MCF 10A (cell line): ENCODE measurements around the gene SETD3. TPM values are rescaled to one million over a fixed set of nuclear protein-coding genes. Genes with fewer than 3 reads are reported as not detected.

Experiments
- BruUV-seq: library from RNA; stranded (reverse); fragments of 400-500 nt; replicated peaks from 2 replicates; lab custom pipeline; 2021; lab: Mats Ljungman, UMichigan
- CTCF ChIA-PET: fragments of 300-600 bp; sonication (Branson Sonifier 250); formaldehyde crosslinking; extraction: SDS; loops from one replicate; lab custom pipeline; 2021; ENCODE audit warnings: antibody characterized with exemption, inconsistent platforms; lab: Yijun Ruan, JAX
- POLR2A ChIA-PET: fragments of 300-600, 350-650 bp; sonication (Branson Sonifier 250); formaldehyde crosslinking; extraction: SDS; loops from one replicate; lab custom pipeline; 2020; ENCODE audit warnings: antibody characterized with exemption, inconsistent platforms; lab: Yijun Ruan, JAX
- DNase-seq: peaks from one replicate; pipeline ENCODE4 v3.0.0-alpha.2; 2018; ENCODE audit not compliant: unreplicated experiment
- H3K27ac Mint-ChIP-seq: one replicate; pipeline ENCODE4 v1.8.0; 2022; ENCODE audit warnings: mild to moderate bottlenecking, low read depth, mixed read lengths; ENCODE audit not compliant: unreplicated experiment
- H3K27me3 Mint-ChIP-seq: one replicate; pipeline ENCODE4 v1.8.0; 2022; ENCODE audit warnings: mixed read lengths; ENCODE audit not compliant: insufficient read depth, unreplicated experiment
- H3K36me3 Mint-ChIP-seq: one replicate; pipeline ENCODE4 v1.8.0; 2022; ENCODE audit warnings: mild to moderate bottlenecking, moderate library complexity, mixed read lengths; ENCODE audit not compliant: insufficient read depth, unreplicated experiment
- H3K4me1 Mint-ChIP-seq: one replicate; pipeline ENCODE4 v1.8.0; 2022; ENCODE audit warnings: mixed read lengths; ENCODE audit not compliant: insufficient read depth, unreplicated experiment
- H3K4me3 Mint-ChIP-seq: one replicate; pipeline ENCODE4 v1.8.0; 2022; ENCODE audit warnings: mild to moderate bottlenecking, moderate library complexity, mixed read lengths; ENCODE audit not compliant: unreplicated experiment
- H3K9me3 Mint-ChIP-seq: one replicate; pipeline ENCODE4 v1.8.0; 2022; ENCODE audit warnings: mixed read lengths; ENCODE audit not compliant: unreplicated experiment
- CTCF ChIP-seq: fragments of 200-600 bp; IDR thresholded peaks from one replicate; pipeline ENCODE4 v1.8.0; 2022; ENCODE audit warnings: antibody characterized with exemption, mild to moderate bottlenecking; ENCODE audit not compliant: unreplicated experiment
- intact Hi-C: fragments of 100-400 bp; cut with micrococcal nuclease; formaldehyde crosslinking; loops from 2 replicates; pipeline ENCODE4 v1.14.1; 2022
- total RNA-seq: library from RNA; stranded (reverse); gene quantifications from 2 replicates; pipeline ENCODE4 v1.2.3, GENCODE V29; 2022

SETD3 gene
- total RNA-seq, 1 experiment from 2014 or later, result 50.6 TPM

- H3K36me3 Mint-ChIP-seq, result no peaks in the 10 kb centered on the region
- intact Hi-C loops, result loop anchor here (10.0 kb wide), 1 partner anchor 1442 kb away; no protein-coding TSS in a partner anchor
- no TSS peak for BruUV-seq
- TF ChIP-seq CTCF, result no peak
- POLR2A ChIA-PET, result interaction anchor here (1.2 kb wide), 1 partner anchor 21 kb away, joined by 3 read pairs; no protein-coding TSS in a partner anchor
- H3K27ac Mint-ChIP-seq, result no peak overlapping the region
- CTCF ChIA-PET, result interaction anchor here (0.5 to 3.1 kb wide), 8 partner anchors 8 to 468 kb away, joined by 3 to 18 read pairs (median 6); no protein-coding TSS in a partner anchor
- no peak for DNase-seq
- H3K9me3 Mint-ChIP-seq, result no peaks in the 10 kb centered on the region
- peaks cover 4% of the 10 kb centered on the region for H3K4me1 Mint-ChIP-seq
- no peak overlapping the region for H3K4me3 Mint-ChIP-seq
- H3K27me3 Mint-ChIP-seq, result no peaks in the 10 kb centered on the region
Measured at GRCh38 chr14:99416909-99417308, 63.8 kb downstream of the SETD3 start.

- no peak overlapping the region for H3K4me3 Mint-ChIP-seq
- peak; percentile 66 for TF ChIP-seq CTCF
- BruUV-seq, result no TSS peak
- H3K9me3 Mint-ChIP-seq, result no peaks in the 10 kb centered on the region
- POLR2A ChIA-PET, result interaction anchor here (0.5 to 1.2 kb wide), 5 partner anchors 9 to 147 kb away, joined by 3 to 4 read pairs (median 3); partner anchors contain the start of gene CCNK
- DNase-seq, result peak; percentile 88
- H3K27ac Mint-ChIP-seq, result no peak overlapping the region
- no peaks in the 10 kb centered on the region for H3K27me3 Mint-ChIP-seq
- CTCF ChIA-PET, result interaction anchor here (0.5 to 3.5 kb wide), 34 partner anchors 9 to 958 kb away, joined by 3 to 19 read pairs (median 4); partner anchors contain the start of gene BCL11B
- peaks cover 4% of the 10 kb centered on the region for H3K4me1 Mint-ChIP-seq
- peaks cover 8% of the 10 kb centered on the region for H3K36me3 Mint-ChIP-seq
- intact Hi-C loops, result loop anchor here (1.0 to 10.0 kb wide), 5 partner anchors 22 to 1441 kb away; no protein-coding TSS in a partner anchor
Measured at GRCh38 chr14:99415496-99416281, 65.0 kb downstream of the SETD3 start.

GRCh38 chr14:99413911-99414310, 66.7 kb downstream of the SETD3 start:
- H3K27me3 Mint-ChIP-seq, result no peaks in the 10 kb centered on the region
- no peak overlapping the region for H3K4me3 Mint-ChIP-seq
- H3K36me3 Mint-ChIP-seq, result peaks cover 13% of the 10 kb centered on the region
- intact Hi-C loops, result loop anchor here (10.0 kb wide), 1 partner anchor 1439 kb away; no protein-coding TSS in a partner anchor
- H3K27ac Mint-ChIP-seq, result no peak overlapping the region
- no peaks in the 10 kb centered on the region for H3K9me3 Mint-ChIP-seq
- BruUV-seq, result no TSS peak
- ChIA-PET POLR2A (no interaction called here), CTCF (interaction anchor here (1.0 to 3.5 kb wide), 4 partner anchors 8 to 95 kb away, joined by 3 to 19 read pairs (median 4); no protein-coding TSS in a partner anchor)
- TF ChIP-seq CTCF, result no peak
- H3K4me1 Mint-ChIP-seq, result peaks cover 4% of the 10 kb centered on the region
- no peak for DNase-seq

- ChIA-PET POLR2A (no interaction called here), CTCF (interaction anchor here (0.6 to 3.5 kb wide), 5 partner anchors 9 to 99 kb away, joined by 3 to 19 read pairs (median 3); no protein-coding TSS in a partner anchor)
- intact Hi-C loops, result loop anchor here (10.0 kb wide), 1 partner anchor 1438 kb away; no protein-coding TSS in a partner anchor
- H3K9me3 Mint-ChIP-seq, result no peaks in the 10 kb centered on the region
- no peak overlapping the region for H3K4me3 Mint-ChIP-seq
- H3K4me1 Mint-ChIP-seq, result peaks cover 4% of the 10 kb centered on the region
- no peak for DNase-seq
- H3K36me3 Mint-ChIP-seq, result peaks cover 18% of the 10 kb centered on the region
- BruUV-seq, result no TSS peak
- no peak for TF ChIP-seq CTCF
- no peaks in the 10 kb centered on the region for H3K27me3 Mint-ChIP-seq
- no peak overlapping the region for H3K27ac Mint-ChIP-seq
Measured at GRCh38 chr14:99413172-99413571, 67.5 kb downstream of the SETD3 start.
